GM23338 (cell line): ENCODE results near the gene ELOVL7. TPM values are rescaled to one million over a fixed set of nuclear protein-coding genes. Genes with fewer than 3 reads are reported as not detected.

Experiments
- ATAC-seq: fragments of 200-7000 bp; cut with Tn5 transposase; 3 replicates; pipeline ENCODE4 v1.9.1; 2020
- DNase-seq: peaks from one replicate; pipeline ENCODE4 v3.0.0-alpha.2; 2015; ENCODE audit warnings: low spot score
- H2AFZ ChIP-seq: fragments of 200-600 bp; sonication (generic); 2 replicates; pipeline ENCODE4 v1.8.0; 2016; ENCODE audit warnings: antibody characterized with exemption, mild to moderate bottlenecking, moderate library complexity
- H3F3A ChIP-seq: fragments of 200-600 bp; sonication (generic); replicated peaks from 2 replicates; pipeline ENCODE4 v1.8.0; 2017; ENCODE audit warnings: antibody characterized with exemption, mixed run types, low read depth
- H3K27ac ChIP-seq: fragments of 200-600 bp; sonication (generic); 2 replicates; pipeline ENCODE4 v1.6.1; 2016; ENCODE audit warnings: low read depth
- H3K27me3 ChIP-seq: fragments of 200-600 bp; sonication (generic); 2 replicates; pipeline ENCODE4 v1.8.0; 2016; ENCODE audit warnings: mild to moderate bottlenecking, mixed run types, moderate library complexity; ENCODE audit not compliant: insufficient read depth
- H3K36me3 ChIP-seq: fragments of 200-600 bp; sonication (generic); 2 replicates; pipeline ENCODE4 v1.8.0; 2016; ENCODE audit warnings: mild to moderate bottlenecking; ENCODE audit not compliant: insufficient read depth
- H3K4me1 ChIP-seq: fragments of 200-600 bp; sonication (generic); 2 replicates; pipeline ENCODE4 v1.8.0; 2016; ENCODE audit warnings: mild to moderate bottlenecking, moderate library complexity; ENCODE audit not compliant: insufficient read depth
- H3K4me2 ChIP-seq: fragments of 200-600 bp; sonication (generic); 2 replicates; pipeline ENCODE4 v1.7.1; 2017; ENCODE audit warnings: mixed run types
- H3K4me3 ChIP-seq: fragments of 200-600 bp; sonication (generic); 2 replicates; pipeline ENCODE4 v1.6.1; 2016; ENCODE audit warnings: mixed run types
- H3K79me2 ChIP-seq: fragments of 200-600 bp; sonication (generic); replicated peaks from 2 replicates; pipeline ENCODE4 v1.8.0; 2017; ENCODE audit warnings: mild to moderate bottlenecking; ENCODE audit not compliant: insufficient read depth
- H3K9me2 ChIP-seq: fragments of 200-600 bp; sonication (generic); 2 replicates; pipeline ENCODE4 v1.8.0; 2017; ENCODE audit not compliant: insufficient read depth
- H4K20me1 ChIP-seq: fragments of 200-600 bp; sonication (generic); replicated peaks from 2 replicates; pipeline ENCODE4 v1.8.0; 2017; ENCODE audit warnings: mild to moderate bottlenecking; ENCODE audit not compliant: insufficient read depth
- H3K27ac Mint-ChIP-seq: 2 replicates; pipeline ENCODE4 v1.8.0; 2020; ENCODE audit warnings: inconsistent platforms, mild to moderate bottlenecking, moderate library complexity, mixed read lengths
- H3K27me3 Mint-ChIP-seq: 3 replicates; pipeline ENCODE4 v1.8.0; 2022; ENCODE audit warnings: low read depth, mild to moderate bottlenecking, moderate library complexity, mixed read lengths, inconsistent platforms; ENCODE audit not compliant: insufficient read depth, poor library complexity
- H3K36me3 Mint-ChIP-seq: 3 replicates; pipeline ENCODE4 v1.8.0; 2021; ENCODE audit warnings: low read depth, mild to moderate bottlenecking, inconsistent platforms, moderate library complexity, mixed read lengths
- H3K4me1 Mint-ChIP-seq: 3 replicates; pipeline ENCODE4 v1.8.0; 2020; ENCODE audit warnings: mild to moderate bottlenecking, inconsistent platforms, mixed read lengths
- H3K4me3 Mint-ChIP-seq: 3 replicates; pipeline ENCODE4 v1.8.0; 2021; ENCODE audit warnings: moderate library complexity, mild to moderate bottlenecking, inconsistent platforms, mixed read lengths
- H3K9me3 Mint-ChIP-seq: 3 replicates; pipeline ENCODE4 v1.8.0; 2020; ENCODE audit warnings: moderate library complexity, mild to moderate bottlenecking, inconsistent platforms, mixed read lengths
- CREB1 ChIP-seq: fragments of 250-450 bp; sonication (Bioruptor Pico); IDR thresholded peaks from 2 replicates; pipeline ENCODE4 v1.5.0; 2020; ENCODE audit warnings: low read depth, mild to moderate bottlenecking, moderate library complexity
- EZH2 ChIP-seq: fragments of 200-600 bp; sonication (generic); IDR thresholded peaks from one replicate; pipeline ENCODE4 v1.8.0; 2017; ENCODE audit warnings: antibody characterized with exemption, mild to moderate bottlenecking, low read depth; ENCODE audit not compliant: unreplicated experiment
- EZH2phosphoT487 ChIP-seq: fragments of 200-600 bp; sonication (generic); IDR thresholded peaks from one replicate; pipeline ENCODE4 v1.8.1; 2018; ENCODE audit warnings: antibody characterized with exemption; ENCODE audit not compliant: unreplicated experiment
- JUNB ChIP-seq: IDR thresholded peaks from one replicate; pipeline ENCODE4 v1.6.1; 2016; ENCODE audit warnings: antibody characterized with exemption; ENCODE audit not compliant: unreplicated experiment
- NANOG ChIP-seq: IDR thresholded peaks from 2 replicates; pipeline ENCODE4 v1.6.1; 2016; ENCODE audit warnings: antibody characterized with exemption, borderline replicate concordance
- POLR2AphosphoS5 ChIP-seq: IDR thresholded peaks from 2 replicates; pipeline ENCODE4 v1.6.1; 2016; ENCODE audit warnings: antibody characterized with exemption, low read depth
- STAT1 ChIP-seq: IDR thresholded peaks from one replicate; pipeline ENCODE4 v1.6.1; 2016; ENCODE audit warnings: antibody characterized with exemption; ENCODE audit not compliant: unreplicated experiment
- ZNF114 ChIP-seq: fragments of 250-450 bp; sonication (Bioruptor Pico); IDR thresholded peaks from 2 replicates; pipeline ENCODE4 v1.5.0; 2020; ENCODE audit warnings: mild to moderate bottlenecking, moderate library complexity
- ZNF331 ChIP-seq: fragments of 250-450 bp; sonication (Bioruptor Pico); IDR thresholded peaks from 2 replicates; pipeline ENCODE4 v1.5.0; 2020; ENCODE audit warnings: low read depth, mild to moderate bottlenecking, moderate library complexity
- polyA plus RNA-seq: library from polyadenylated mRNA; unstranded; fragments of >200 nt; fragmentation: Nextera tagmentation; extraction: Ambion mirVana; gene quantifications from 2 replicates; pipeline ENCODE4 v1.2.1, GENCODE V29; 2016
- total RNA-seq: library from RNA; depleted of rRNA; stranded (reverse); fragments of >200 nt; shearing (Covaris generic); gene quantifications from 2 replicates; pipeline ENCODE4 v1.2.3, GENCODE V29; 2014
- TF ChIP-seq, protein P1 (sequence below): IDR thresholded peaks from one replicate; pipeline ENCODE4 v1.6.1; 2018; ENCODE audit warnings: antibody characterized with exemption; ENCODE audit not compliant: unreplicated experiment
- TF ChIP-seq, protein P2 (sequence below): fragments of 250-450 bp; sonication (Bioruptor Pico); IDR thresholded peaks from 2 replicates; pipeline ENCODE4 v1.5.0; 2020; ENCODE audit warnings: mild to moderate bottlenecking, moderate library complexity
- TF ChIP-seq, protein P3 (sequence below): IDR thresholded peaks from 2 replicates; pipeline ENCODE4 v1.6.1; 2016; ENCODE audit warnings: antibody characterized with exemption
- TF ChIP-seq, protein P4 (sequence below), 2 experiments: fragments of 200-600 bp in 1 of 2; sonication (generic) in 1 of 2; conservative IDR thresholded peaks; 2 replicates each; pipeline versions ENCODE4 v1.5.1 to v1.6.1; 2016 to 2017; ENCODE audit warnings: antibody characterized with exemption in 2 of 2, low read depth in 2 of 2, mild to moderate bottlenecking in 2 of 2, moderate library complexity in 1 of 2

Gene ELOVL7
- total and polyA plus RNA-seq, 2 experiments from 2014 or later, result 2.3 to 7.0 TPM

DNA sequence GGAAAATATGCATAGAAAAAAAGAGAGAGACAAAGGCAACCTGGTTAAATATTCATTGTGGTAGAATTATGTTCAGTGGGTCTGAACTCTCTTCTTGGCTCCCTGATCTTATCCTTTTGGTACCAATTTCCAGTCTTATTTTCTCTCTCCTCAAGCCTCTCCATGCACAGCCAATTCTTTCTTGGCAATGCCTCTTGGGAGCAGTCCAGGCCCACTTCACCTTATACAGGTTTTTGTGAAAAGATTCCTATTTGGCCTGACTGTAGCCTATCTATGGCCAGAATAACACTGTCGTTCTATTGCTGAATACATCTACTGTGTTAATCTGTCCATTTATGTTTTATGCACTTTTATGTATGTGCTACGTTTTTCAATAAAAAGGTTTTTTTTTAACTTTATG, 2.7 kb downstream of the ELOVL7 start:
- peaks cover 24% of the 10 kb centered on the region for H3K27me3 ChIP-seq
- H3K4me2 ChIP-seq, result no peak overlapping the region
- H4K20me1 ChIP-seq, result peaks cover 12% of the 10 kb centered on the region; the same call in 1 of the 2 replicates
- 0 out of 2 replicates have a peak, but pooled peaks cover 4% of the 10 kb centered on the region for H3F3A ChIP-seq
- DNase-seq, result no peak
- ATAC-seq, result no peak
- Mint-ChIP-seq H3K4me3 (no peak overlapping the region), H3K27me3 (peaks cover 25% of the 10 kb centered on the region), H3K4me1 (peaks cover 44% of the 10 kb centered on the region), H3K27ac (no peak overlapping the region), H3K36me3 (no peaks in the 10 kb centered on the region; the same call in 2 of the 3 replicates), H3K9me3 (no peaks in the 10 kb centered on the region; the same call in 2 of the 3 replicates)
- H3K79me2 ChIP-seq, result peaks cover 12% of the 10 kb centered on the region
- no peak overlapping the region for H3K4me3 ChIP-seq
- no peak overlapping the region for H2AFZ ChIP-seq
- H3K4me1 ChIP-seq, result peaks cover 38% of the 10 kb centered on the region
- H3K27ac ChIP-seq, result no peak overlapping the region
- TF ChIP-seq, protein P1, sequence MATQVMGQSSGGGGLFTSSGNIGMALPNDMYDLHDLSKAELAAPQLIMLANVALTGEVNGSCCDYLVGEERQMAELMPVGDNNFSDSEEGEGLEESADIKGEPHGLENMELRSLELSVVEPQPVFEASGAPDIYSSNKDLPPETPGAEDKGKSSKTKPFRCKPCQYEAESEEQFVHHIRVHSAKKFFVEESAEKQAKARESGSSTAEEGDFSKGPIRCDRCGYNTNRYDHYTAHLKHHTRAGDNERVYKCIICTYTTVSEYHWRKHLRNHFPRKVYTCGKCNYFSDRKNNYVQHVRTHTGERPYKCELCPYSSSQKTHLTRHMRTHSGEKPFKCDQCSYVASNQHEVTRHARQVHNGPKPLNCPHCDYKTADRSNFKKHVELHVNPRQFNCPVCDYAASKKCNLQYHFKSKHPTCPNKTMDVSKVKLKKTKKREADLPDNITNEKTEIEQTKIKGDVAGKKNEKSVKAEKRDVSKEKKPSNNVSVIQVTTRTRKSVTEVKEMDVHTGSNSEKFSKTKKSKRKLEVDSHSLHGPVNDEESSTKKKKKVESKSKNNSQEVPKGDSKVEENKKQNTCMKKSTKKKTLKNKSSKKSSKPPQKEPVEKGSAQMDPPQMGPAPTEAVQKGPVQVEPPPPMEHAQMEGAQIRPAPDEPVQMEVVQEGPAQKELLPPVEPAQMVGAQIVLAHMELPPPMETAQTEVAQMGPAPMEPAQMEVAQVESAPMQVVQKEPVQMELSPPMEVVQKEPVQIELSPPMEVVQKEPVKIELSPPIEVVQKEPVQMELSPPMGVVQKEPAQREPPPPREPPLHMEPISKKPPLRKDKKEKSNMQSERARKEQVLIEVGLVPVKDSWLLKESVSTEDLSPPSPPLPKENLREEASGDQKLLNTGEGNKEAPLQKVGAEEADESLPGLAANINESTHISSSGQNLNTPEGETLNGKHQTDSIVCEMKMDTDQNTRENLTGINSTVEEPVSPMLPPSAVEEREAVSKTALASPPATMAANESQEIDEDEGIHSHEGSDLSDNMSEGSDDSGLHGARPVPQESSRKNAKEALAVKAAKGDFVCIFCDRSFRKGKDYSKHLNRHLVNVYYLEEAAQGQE, result no peak
- TF ChIP-seq POLR2AphosphoS5 (no peak), CREB1 (CRISPR knock-in tag) (no peak), JUNB (no peak), EZH2 (no peak), EZH2phosphoT487 (no peak), STAT1 (no peak), ZNF114 (CRISPR knock-in tag) (no peak), ZNF331 (CRISPR knock-in tag) (no peak), NANOG (no peak)
- TF ChIP-seq, protein P2, sequence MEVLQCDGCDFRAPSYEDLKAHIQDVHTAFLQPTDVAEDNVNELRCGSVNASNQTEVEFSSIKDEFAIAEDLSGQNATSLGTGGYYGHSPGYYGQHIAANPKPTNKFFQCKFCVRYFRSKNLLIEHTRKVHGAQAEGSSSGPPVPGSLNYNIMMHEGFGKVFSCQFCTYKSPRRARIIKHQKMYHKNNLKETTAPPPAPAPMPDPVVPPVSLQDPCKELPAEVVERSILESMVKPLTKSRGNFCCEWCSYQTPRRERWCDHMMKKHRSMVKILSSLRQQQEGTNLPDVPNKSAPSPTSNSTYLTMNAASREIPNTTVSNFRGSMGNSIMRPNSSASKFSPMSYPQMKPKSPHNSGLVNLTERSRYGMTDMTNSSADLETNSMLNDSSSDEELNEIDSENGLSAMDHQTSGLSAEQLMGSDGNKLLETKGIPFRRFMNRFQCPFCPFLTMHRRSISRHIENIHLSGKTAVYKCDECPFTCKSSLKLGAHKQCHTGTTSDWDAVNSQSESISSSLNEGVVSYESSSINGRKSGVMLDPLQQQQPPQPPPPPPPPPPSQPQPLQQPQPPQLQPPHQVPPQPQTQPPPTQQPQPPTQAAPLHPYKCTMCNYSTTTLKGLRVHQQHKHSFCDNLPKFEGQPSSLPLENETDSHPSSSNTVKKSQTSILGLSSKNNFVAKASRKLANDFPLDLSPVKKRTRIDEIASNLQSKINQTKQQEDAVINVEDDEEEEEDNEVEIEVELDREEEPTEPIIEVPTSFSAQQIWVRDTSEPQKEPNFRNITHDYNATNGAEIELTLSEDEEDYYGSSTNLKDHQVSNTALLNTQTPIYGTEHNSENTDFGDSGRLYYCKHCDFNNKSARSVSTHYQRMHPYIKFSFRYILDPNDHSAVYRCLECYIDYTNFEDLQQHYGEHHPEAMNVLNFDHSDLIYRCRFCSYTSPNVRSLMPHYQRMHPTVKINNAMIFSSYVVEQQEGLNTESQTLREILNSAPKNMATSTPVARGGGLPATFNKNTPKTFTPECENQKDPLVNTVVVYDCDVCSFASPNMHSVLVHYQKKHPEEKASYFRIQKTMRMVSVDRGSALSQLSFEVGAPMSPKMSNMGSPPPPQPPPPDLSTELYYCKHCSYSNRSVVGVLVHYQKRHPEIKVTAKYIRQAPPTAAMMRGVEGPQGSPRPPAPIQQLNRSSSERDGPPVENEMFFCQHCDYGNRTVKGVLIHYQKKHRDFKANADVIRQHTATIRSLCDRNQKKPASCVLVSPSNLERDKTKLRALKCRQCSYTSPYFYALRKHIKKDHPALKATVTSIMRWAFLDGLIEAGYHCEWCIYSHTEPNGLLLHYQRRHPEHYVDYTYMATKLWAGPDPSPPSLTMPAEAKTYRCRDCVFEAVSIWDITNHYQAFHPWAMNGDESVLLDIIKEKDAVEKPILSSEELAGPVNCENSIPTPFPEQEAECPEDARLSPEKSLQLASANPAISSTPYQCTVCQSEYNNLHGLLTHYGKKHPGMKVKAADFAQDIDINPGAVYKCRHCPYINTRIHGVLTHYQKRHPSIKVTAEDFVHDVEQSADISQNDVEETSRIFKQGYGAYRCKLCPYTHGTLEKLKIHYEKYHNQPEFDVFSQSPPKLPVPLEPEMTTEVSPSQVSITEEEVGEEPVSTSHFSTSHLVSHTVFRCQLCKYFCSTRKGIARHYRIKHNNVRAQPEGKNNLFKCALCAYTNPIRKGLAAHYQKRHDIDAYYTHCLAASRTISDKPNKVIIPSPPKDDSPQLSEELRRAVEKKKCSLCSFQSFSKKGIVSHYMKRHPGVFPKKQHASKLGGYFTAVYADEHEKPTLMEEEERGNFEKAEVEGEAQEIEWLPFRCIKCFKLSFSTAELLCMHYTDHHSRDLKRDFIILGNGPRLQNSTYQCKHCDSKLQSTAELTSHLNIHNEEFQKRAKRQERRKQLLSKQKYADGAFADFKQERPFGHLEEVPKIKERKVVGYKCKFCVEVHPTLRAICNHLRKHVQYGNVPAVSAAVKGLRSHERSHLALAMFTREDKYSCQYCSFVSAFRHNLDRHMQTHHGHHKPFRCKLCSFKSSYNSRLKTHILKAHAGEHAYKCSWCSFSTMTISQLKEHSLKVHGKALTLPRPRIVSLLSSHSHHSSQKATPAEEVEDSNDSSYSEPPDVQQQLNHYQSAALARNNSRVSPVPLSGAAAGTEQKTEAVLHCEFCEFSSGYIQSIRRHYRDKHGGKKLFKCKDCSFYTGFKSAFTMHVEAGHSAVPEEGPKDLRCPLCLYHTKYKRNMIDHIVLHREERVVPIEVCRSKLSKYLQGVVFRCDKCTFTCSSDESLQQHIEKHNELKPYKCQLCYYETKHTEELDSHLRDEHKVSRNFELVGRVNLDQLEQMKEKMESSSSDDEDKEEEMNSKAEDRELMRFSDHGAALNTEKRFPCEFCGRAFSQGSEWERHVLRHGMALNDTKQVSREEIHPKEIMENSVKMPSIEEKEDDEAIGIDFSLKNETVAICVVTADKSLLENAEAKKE (CRISPR knock-in tag), result no peak
- TF ChIP-seq, protein P3, sequence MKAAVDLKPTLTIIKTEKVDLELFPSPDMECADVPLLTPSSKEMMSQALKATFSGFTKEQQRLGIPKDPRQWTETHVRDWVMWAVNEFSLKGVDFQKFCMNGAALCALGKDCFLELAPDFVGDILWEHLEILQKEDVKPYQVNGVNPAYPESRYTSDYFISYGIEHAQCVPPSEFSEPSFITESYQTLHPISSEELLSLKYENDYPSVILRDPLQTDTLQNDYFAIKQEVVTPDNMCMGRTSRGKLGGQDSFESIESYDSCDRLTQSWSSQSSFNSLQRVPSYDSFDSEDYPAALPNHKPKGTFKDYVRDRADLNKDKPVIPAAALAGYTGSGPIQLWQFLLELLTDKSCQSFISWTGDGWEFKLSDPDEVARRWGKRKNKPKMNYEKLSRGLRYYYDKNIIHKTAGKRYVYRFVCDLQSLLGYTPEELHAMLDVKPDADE, result no peak
- TF ChIP-seq, protein P4, sequence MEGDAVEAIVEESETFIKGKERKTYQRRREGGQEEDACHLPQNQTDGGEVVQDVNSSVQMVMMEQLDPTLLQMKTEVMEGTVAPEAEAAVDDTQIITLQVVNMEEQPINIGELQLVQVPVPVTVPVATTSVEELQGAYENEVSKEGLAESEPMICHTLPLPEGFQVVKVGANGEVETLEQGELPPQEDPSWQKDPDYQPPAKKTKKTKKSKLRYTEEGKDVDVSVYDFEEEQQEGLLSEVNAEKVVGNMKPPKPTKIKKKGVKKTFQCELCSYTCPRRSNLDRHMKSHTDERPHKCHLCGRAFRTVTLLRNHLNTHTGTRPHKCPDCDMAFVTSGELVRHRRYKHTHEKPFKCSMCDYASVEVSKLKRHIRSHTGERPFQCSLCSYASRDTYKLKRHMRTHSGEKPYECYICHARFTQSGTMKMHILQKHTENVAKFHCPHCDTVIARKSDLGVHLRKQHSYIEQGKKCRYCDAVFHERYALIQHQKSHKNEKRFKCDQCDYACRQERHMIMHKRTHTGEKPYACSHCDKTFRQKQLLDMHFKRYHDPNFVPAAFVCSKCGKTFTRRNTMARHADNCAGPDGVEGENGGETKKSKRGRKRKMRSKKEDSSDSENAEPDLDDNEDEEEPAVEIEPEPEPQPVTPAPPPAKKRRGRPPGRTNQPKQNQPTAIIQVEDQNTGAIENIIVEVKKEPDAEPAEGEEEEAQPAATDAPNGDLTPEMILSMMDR (conservative IDR thresholded peaks at IDR 0.05; ENCODE audit: low read depth in 2 of 2), result no peak
- H3K9me2 ChIP-seq, result no peaks in the 10 kb centered on the region
- no peaks in the 10 kb centered on the region for H3K36me3 ChIP-seq
